Neuronal stem cell (in vitro differentiated cells): ENCODE data around the gene BMP6.

Experiments
- DNase-seq: peaks from one replicate; pipeline ENCODE4 v3.0.0-alpha.2; 2013; ENCODE audit warnings: low spot score
- H2AFZ ChIP-seq: one replicate; pipeline ENCODE4 v1.6.1; 2013; ENCODE audit warnings: mild to moderate bottlenecking, low read length, inconsistent platforms
- H2AK5ac ChIP-seq: 2 replicates; pipeline ENCODE4 v1.6.1; 2013; ENCODE audit warnings: low read depth, mild to moderate bottlenecking, inconsistent platforms, low read length, moderate library complexity, mixed read lengths
- H2BK120ac ChIP-seq: 2 replicates; pipeline ENCODE4 v1.6.1; 2013; ENCODE audit warnings: low read depth, mild to moderate bottlenecking, inconsistent platforms, low read length, moderate library complexity, mixed read lengths
- H2BK12ac ChIP-seq: one replicate; pipeline ENCODE4 v1.6.1; 2013; ENCODE audit warnings: low read length, inconsistent platforms
- H2BK15ac ChIP-seq: 2 replicates; pipeline ENCODE4 v1.6.1; 2013; ENCODE audit warnings: mild to moderate bottlenecking, low read length, inconsistent platforms, mixed read lengths
- H2BK5ac ChIP-seq: one replicate; pipeline ENCODE4 v1.6.1; 2013; ENCODE audit warnings: inconsistent platforms, mild to moderate bottlenecking, low read length, moderate library complexity
- H3K14ac ChIP-seq: one replicate; pipeline ENCODE4 v1.6.1; 2013; ENCODE audit warnings: low read length, inconsistent platforms
- H3K18ac ChIP-seq: 2 replicates; pipeline ENCODE4 v1.6.1; 2013; ENCODE audit warnings: low read length, inconsistent platforms
- H3K23ac ChIP-seq: 2 replicates; pipeline ENCODE4 v1.6.1; 2013; ENCODE audit warnings: low read depth, mild to moderate bottlenecking, mixed read lengths, low read length, inconsistent platforms; ENCODE audit not compliant: poor library complexity
- H3K27ac ChIP-seq: replicated peaks from 3 replicates; pipeline ENCODE4 v1.5.1; 2013; ENCODE audit warnings: low read length, inconsistent platforms
- H3K27me3 ChIP-seq, 3 experiments: 2 replicates each; pipeline ENCODE4 v1.6.1; 2013; ENCODE audit warnings: low read length in 3 of 3, mild to moderate bottlenecking in 2 of 3, inconsistent platforms in 1 of 3, low read depth in 1 of 3, mixed read lengths in 1 of 3, moderate library complexity in 1 of 3; ENCODE audit not compliant: control insufficient read depth in 3 of 3, insufficient read depth in 3 of 3
- H3K36me3 ChIP-seq, 2 donors: replicated peaks in 1 of 2; 2 replicates each; pipeline ENCODE4 v1.6.1; 2013; ENCODE audit warnings: low read length in 2 of 2; ENCODE audit not compliant: control insufficient read depth in 2 of 2, insufficient read depth in 2 of 2
- H3K4ac ChIP-seq: 2 replicates; pipeline ENCODE4 v1.6.1; 2013; ENCODE audit warnings: inconsistent platforms, mild to moderate bottlenecking, low read length, moderate library complexity
- H3K4me1 ChIP-seq, 2 donors: 1 replicate in 1 of 2; 2 replicates in 1 of 2; pipeline ENCODE4 v1.6.1; 2013; ENCODE audit warnings: low read length in 2 of 2, low read depth in 1 of 2; ENCODE audit not compliant: control insufficient read depth in 2 of 2, insufficient read depth in 1 of 2
- H3K4me2 ChIP-seq: one replicate; pipeline ENCODE4 v1.6.1; 2013; ENCODE audit warnings: mild to moderate bottlenecking, low read length, inconsistent platforms; ENCODE audit not compliant: insufficient read depth, poor library complexity, severe bottlenecking
- H3K4me3 ChIP-seq, 2 donors: 2 replicates each; pipeline ENCODE4 v1.5.1; 2013; ENCODE audit warnings: low read length in 2 of 2, mild to moderate bottlenecking in 2 of 2, inconsistent platforms in 1 of 2, moderate library complexity in 1 of 2
- H3K79me1 ChIP-seq: one replicate; pipeline ENCODE4 v1.6.1; 2013; ENCODE audit warnings: low read depth, mild to moderate bottlenecking, inconsistent platforms, low read length, moderate library complexity
- H3K9ac ChIP-seq: one replicate; pipeline ENCODE4 v1.6.1; 2013; ENCODE audit warnings: mild to moderate bottlenecking, low read depth, low read length, inconsistent platforms; ENCODE audit not compliant: poor library complexity
- H3K9me3 ChIP-seq, 2 donors: replicated peaks in 1 of 2; 2 replicates each; pipeline versions ENCODE3 to v1.6.1; 2013; ENCODE audit warnings: low read length in 2 of 2, mild to moderate bottlenecking in 2 of 2, inconsistent platforms in 1 of 2, low read depth in 1 of 2, mixed read lengths in 1 of 2, moderate library complexity in 1 of 2; ENCODE audit not compliant: control insufficient read depth in 2 of 2, insufficient read depth in 1 of 2
- H4K8ac ChIP-seq: one replicate; pipeline ENCODE4 v1.6.1; 2013; ENCODE audit warnings: low read depth, mild to moderate bottlenecking, inconsistent platforms, low read length, moderate library complexity
- H4K91ac ChIP-seq: one replicate; pipeline ENCODE4 v1.6.1; 2013; ENCODE audit warnings: low read length, low read depth, mild to moderate bottlenecking, inconsistent platforms; ENCODE audit not compliant: poor library complexity
- WGBS, 2 donors: extraction: QIAGEN DNeasy Blood & Tissue Kit; methylation state at CpG; one replicate each; pipeline ENCODE4 v1.1.7; 2013; ENCODE audit warnings: missing lambda C conversion rate in 2 of 2, mixed read lengths in 1 of 2; ENCODE audit not compliant: insufficient read length in 2 of 2, insufficient replicate concordance in 1 of 2; ENCODE audit errors: extremely low coverage in 2 of 2; 5-methylcytosine and 5-hydroxymethylcytosine counted together

BMP6 gene

DNA sequence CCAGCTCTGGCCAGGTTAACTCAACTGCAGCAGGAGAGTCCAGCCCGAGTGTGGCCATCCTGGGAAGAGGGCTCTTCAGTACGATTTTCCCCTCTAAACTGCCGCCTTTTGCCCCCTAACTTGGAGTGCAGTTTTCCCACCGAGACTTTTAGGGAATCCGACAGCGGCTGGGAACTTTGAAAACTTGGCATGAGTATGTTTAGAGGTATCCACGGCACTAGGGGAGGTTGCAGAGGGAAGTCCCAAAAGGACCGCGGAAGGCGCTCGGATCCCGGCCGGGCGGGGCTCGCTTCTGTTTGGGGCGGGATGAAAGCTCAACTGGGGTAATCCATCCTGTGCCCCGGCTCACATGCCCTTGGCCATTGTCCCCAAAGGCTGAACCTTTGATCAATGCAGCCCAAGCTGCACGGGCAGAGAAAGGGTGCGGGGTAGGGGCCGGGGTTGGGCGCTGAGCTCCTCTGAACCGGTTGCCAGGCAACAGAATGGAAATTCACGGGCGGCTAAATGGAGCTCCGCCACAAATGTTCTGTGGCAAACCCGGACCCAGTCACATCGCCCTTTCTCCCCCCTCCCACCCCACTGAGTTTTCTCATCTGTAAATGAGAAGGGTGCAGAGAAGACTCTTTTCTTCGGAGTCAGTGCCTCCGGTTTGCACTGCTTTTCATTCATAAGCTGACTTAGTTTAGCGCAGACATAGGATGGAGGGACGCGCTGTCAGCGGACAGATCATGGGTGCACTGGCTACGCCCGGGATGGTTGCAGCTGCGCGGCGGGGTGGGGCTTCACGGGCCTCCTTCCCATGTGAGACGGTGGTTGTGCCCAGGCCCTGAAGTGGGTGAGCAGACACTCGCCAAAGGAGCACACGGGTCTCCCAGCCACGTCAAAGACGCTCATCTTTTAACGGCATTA, 2.3 kb downstream of the BMP6 start:
- Histone ChIP-seq H2BK5ac (no peak overlapping the region), H2BK120ac (no peak overlapping the region), H3K4ac (no peak overlapping the region), H3K27ac (no peak overlapping the region), H3K9me3 (peaks cover 0 to 2% of the 10 kb centered on the region in 2 donors), H3K79me1 (no peaks in the 10 kb centered on the region), H4K91ac (no peak overlapping the region), H2BK12ac (no peak overlapping the region), H3K9ac (peak overlapping the region; percentile 54), H3K27me3 (peaks cover 20 to 87% (median 50%) of the 10 kb centered on the region in 3 experiments), H3K4me2 (peak overlapping the region; percentile 98), H3K4me3 (peak overlapping the region; percentile 19 to 83), H2AFZ (peak overlapping the region; percentile 95), H3K18ac (no peak overlapping the region), H3K36me3 (no peaks in the 10 kb centered on the region), H3K4me1 (peaks cover 11 to 22% of the 10 kb centered on the region in 2 donors), H2AK5ac (no peak overlapping the region), H4K8ac (no peak overlapping the region), H2BK15ac (no peak overlapping the region), H3K23ac (no peak overlapping the region), H3K14ac (no peak overlapping the region)
- DNase-seq, result peak; percentile 51
- no CpG with 5 or more reads among the region's 45 CpGs for WGBS, 2 donors

DNA sequence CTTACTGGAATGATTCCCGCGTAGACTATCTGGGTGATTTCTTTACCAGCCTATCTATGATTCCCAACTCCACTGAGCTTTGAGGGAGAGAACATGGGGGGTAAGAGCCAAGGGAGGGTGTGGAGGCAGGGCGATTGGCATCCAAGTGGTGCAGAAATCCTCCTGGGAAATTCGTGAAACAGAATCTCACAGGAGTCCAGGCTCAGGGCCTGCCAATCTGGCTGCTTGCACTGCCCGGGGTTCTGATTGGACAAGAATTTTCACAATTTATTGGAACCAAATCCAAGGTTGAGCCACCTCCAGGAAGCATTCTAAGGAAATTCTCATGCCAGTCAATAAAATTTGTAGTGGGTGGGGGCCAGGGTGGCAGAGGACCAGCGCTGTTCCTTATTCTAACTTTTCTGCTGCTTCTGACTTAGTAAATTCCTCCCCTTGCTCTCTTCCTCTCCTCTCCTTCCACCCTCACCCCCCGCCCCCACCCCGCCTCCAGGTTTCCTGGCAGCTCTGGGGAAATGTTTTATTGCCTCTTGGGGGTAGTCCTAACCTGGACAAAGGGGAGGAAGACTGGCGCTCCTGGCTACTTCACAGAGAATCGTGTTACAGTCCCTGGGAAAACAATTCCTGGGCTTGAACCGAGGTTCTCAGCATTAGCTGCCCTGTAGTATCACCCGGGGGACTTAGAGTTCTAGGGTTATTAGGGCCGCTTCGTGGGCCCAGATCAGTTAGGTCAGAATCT, 3.1 kb downstream of the BMP6 start:
- Histone ChIP-seq H2AFZ (peak overlapping the region; percentile 95), H3K23ac (no peak overlapping the region), H3K27me3 (peaks cover 20 to 87% (median 44%) of the 10 kb centered on the region in 3 experiments), H3K9ac (peak overlapping the region; percentile 54), H3K4me3 (peak overlapping the region; percentile 19 to 83), H4K91ac (no peak overlapping the region), H3K18ac (no peak overlapping the region), H3K4ac (no peak overlapping the region), H3K79me1 (no peaks in the 10 kb centered on the region), H3K14ac (no peak overlapping the region), H2BK12ac (peak overlapping the region; percentile 1), H3K36me3 (no peaks in the 10 kb centered on the region), H3K27ac (no peak overlapping the region), H2AK5ac (no peak overlapping the region), H4K8ac (no peak overlapping the region), H3K9me3 (peaks cover 0 to 2% of the 10 kb centered on the region in 2 donors), H2BK5ac (no peak overlapping the region), H2BK15ac (no peak overlapping the region), H3K4me1 (peaks cover 11 to 22% of the 10 kb centered on the region in 2 donors), H2BK120ac (no peak overlapping the region), H3K4me2 (peak overlapping the region; percentile 98)
- no CpG with 5 or more reads among the region's 14 CpGs for WGBS, 2 donors
- no peak for DNase-seq

DNA sequence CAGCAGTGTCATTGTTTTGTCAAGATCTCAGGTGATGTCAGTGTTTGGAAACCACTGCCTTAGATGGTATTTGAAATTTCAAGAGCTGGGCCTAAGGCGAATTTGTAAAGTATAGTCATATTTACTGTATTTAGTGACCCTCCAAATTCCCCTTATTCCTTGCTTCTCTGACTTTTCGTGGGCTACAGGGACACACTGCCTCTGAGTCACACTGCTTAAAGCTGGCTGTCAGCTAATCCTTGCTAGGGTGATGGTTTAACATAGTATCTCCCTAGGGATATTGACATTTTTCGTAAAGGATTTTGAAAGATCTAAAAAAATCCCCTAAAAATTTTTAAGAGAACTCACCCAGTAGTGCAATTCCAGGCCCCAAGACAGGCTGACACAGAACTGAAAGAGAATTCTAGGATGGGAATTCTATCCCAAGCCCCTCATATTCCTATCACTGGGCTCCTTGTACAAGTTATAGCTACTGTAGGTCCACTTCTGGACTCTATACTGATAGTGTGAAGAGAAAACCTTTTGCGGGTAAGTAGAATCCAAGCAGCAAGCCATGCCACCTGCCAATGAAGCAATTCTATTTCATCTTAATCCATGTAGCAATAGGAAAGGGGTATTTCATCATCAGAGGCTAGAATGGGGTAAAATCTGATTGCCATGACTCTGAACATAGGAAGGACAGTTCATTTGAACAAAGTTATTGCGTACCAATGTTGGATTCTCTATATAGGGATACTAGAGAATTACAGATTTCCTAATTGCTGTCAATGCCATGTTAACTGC, 4.3 kb downstream of the BMP6 start:
- Histone ChIP-seq H3K4ac (no peak overlapping the region), H3K9me3 (no peaks in the 10 kb centered on the region), H2BK12ac (no peak overlapping the region), H3K27ac (no peak overlapping the region), H3K4me2 (no peak overlapping the region), H3K36me3 (no peaks in the 10 kb centered on the region), H3K23ac (no peak overlapping the region), H3K4me1 (peaks cover 11 to 22% of the 10 kb centered on the region in 2 donors), H4K8ac (no peak overlapping the region), H3K27me3 (peaks cover 17 to 81% (median 32%) of the 10 kb centered on the region in 3 experiments), H4K91ac (no peak overlapping the region), H2AFZ (no peak overlapping the region), H3K4me3 (no peak overlapping the region), H3K9ac (no peak overlapping the region), H2BK5ac (no peak overlapping the region), H2AK5ac (no peak overlapping the region), H3K79me1 (no peaks in the 10 kb centered on the region), H3K18ac (no peak overlapping the region), H2BK120ac (no peak overlapping the region), H3K14ac (no peak overlapping the region), H2BK15ac (no peak overlapping the region)
- WGBS, 2 donors, result no CpG with 5 or more reads among the region's 5 CpGs
- no peak for DNase-seq
